Measurements from ENCODE around the gene HGFAC. TPM values are rescaled to one million over a fixed set of nuclear protein-coding genes. Genes with fewer than 3 reads are reported as not detected.

Gene HGFAC
- total RNA-seq, 2 experiments from 2014 or later = not detected

- no peak overlapping the region for H3K27ac Mint-ChIP-seq
- no peaks in the 10 kb centered on the region for H3K4me1 Mint-ChIP-seq
- POLR2A ChIA-PET = no interaction called here
- H3K36me3 Mint-ChIP-seq (ENCODE audit: low read depth) = no peaks in the 10 kb centered on the region
- no peaks in the 10 kb centered on the region for H3K9me3 Mint-ChIP-seq (ENCODE audit: low read depth)
- no peak overlapping the region for H3K4me3 Mint-ChIP-seq
- CTCF ChIA-PET = no interaction called here
- intact Hi-C loops (cut with DNase I, micrococcal nuclease) = no loop called here
- ATAC-seq = no peak
- H3K27me3 Mint-ChIP-seq = peaks cover 10% of the 10 kb centered on the region
- DNase-seq = no peak
Observed at GRCh38 chr4:3476936-3477749, 35.4 kb downstream of the HGFAC start.

DNA sequence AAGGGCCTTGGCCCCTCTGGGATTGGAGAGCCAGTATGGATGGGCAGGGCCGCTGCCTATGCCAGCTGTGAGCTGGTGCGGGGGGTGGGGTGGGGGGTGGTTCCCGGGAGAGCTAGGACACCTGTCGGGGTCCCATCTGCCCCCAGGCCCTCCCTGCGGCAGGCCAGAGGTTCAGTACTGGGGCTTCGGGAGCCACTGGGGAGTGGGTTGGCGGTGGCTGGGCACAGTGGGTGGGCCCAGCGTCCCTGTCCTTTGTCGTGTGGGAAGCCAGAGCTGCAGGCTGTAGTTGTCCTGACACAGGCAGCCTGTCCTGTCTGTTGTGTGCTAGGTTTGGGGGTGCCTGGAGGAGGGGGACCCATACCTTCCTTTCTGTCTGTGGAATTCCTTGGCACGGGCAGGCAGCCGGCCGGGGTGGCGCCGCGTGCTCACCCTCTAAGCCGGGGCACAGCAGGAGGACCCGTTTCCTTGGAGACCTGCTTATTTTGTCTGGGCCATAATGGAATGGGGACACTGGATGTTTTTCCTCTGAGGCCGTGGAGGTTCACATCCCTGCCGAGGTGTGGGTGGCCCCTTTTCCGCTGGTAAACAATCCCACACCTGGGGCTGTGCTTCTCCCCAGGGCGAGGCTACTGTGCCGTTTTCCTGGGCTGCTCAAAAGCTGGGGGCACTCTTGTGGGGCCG lies 36.1 kb downstream of the HGFAC start:
- peaks cover 10% of the 10 kb centered on the region for H3K27me3 Mint-ChIP-seq
- H3K9me3 Mint-ChIP-seq (ENCODE audit: low read depth) = no peaks in the 10 kb centered on the region
- H3K4me1 Mint-ChIP-seq = no peaks in the 10 kb centered on the region
- CTCF ChIA-PET = interaction anchor here (0.7 kb wide), 1 partner anchor 182 kb away, joined by 3 read pairs; no protein-coding TSS in a partner anchor
- POLR2A ChIA-PET = no interaction called here
- H3K4me3 Mint-ChIP-seq = no peak overlapping the region
- no peak for ATAC-seq
- intact Hi-C loops (cut with DNase I, micrococcal nuclease) = no loop called here
- no peak for DNase-seq
- no peak overlapping the region for H3K27ac Mint-ChIP-seq
- H3K36me3 Mint-ChIP-seq (ENCODE audit: low read depth) = no peaks in the 10 kb centered on the region

- H3K9me3 Mint-ChIP-seq (ENCODE audit: low read depth) = no peaks in the 10 kb centered on the region
- ATAC-seq (no peak), DNase-seq (no peak)
- peaks cover 10% of the 10 kb centered on the region for H3K27me3 Mint-ChIP-seq
- no peaks in the 10 kb centered on the region for H3K36me3 Mint-ChIP-seq (ENCODE audit: low read depth)
- intact Hi-C loops (cut with DNase I, micrococcal nuclease) = no loop called here
- ChIA-PET POLR2A (no interaction called here), CTCF (interaction anchor here (0.7 to 2.9 kb wide), 2 partner anchors 134 to 183 kb away, joined by 3 to 24 read pairs; no protein-coding TSS in a partner anchor)
- H3K4me3 Mint-ChIP-seq = no peak overlapping the region
- no peak overlapping the region for H3K27ac Mint-ChIP-seq
- no peaks in the 10 kb centered on the region for H3K4me1 Mint-ChIP-seq
Observed at GRCh38 chr4:3478446-3479357, 36.9 kb downstream of the HGFAC start.

GRCh38 chr4:3479358-3480101 lies 37.8 kb downstream of the HGFAC start:
- peaks cover 12% of the 10 kb centered on the region for H3K27me3 Mint-ChIP-seq
- H3K27ac Mint-ChIP-seq = no peak overlapping the region
- ChIA-PET CTCF (interaction anchor here (0.5 to 2.9 kb wide), 10 partner anchors 9 to 357 kb away, joined by 3 to 24 read pairs (median 4); no protein-coding TSS in a partner anchor), POLR2A (no interaction called here)
- no peaks in the 10 kb centered on the region for H3K9me3 Mint-ChIP-seq (ENCODE audit: low read depth)
- intact Hi-C loops (cut with DNase I, micrococcal nuclease) = loop anchor here in 1 of 2 experiments (1.0 to 5.0 kb wide), 3 partner anchors 133 to 373 kb away; no protein-coding TSS in a partner anchor
- no peaks in the 10 kb centered on the region for H3K4me1 Mint-ChIP-seq
- H3K36me3 Mint-ChIP-seq (ENCODE audit: low read depth) = no peaks in the 10 kb centered on the region
- no peak for DNase-seq
- H3K4me3 Mint-ChIP-seq = no peak overlapping the region
- ATAC-seq = no peak

DNA sequence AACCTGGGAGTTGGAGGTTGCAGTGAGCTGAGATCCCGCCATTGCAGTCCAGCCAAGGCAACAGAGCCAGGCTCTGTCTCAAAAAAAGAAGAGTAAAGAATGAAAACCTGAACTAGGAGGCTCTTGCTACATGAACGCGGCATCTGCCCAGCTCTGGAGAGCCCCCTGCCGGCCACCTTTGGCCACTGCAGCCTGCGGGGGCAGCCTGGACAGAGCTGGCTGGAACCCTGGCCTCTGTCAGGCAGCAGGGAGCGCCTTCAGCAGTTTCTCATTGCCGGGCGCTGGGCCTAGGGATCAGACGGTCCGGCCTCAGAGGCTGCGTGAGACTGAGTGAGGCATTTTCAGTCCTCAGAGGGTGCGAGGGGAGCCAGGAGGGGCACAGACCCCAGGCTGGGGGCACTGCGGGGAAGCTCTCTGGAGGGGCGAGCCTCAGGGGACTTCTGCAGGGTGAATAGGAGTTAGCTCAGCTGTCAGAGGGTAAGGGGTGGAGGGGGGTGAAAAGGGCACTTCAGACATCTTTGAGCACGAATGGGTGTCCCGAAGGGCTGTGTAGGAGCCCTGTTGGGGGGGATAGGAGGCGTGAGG lies 38.9 kb downstream of the HGFAC start:
- CTCF ChIA-PET = interaction anchor here (0.6 to 2.9 kb wide), 18 partner anchors 10 to 1947 kb away, joined by 3 to 24 read pairs (median 4); no protein-coding TSS in a partner anchor
- no peaks in the 10 kb centered on the region for H3K9me3 Mint-ChIP-seq (ENCODE audit: low read depth)
- intact Hi-C loops (cut with DNase I, micrococcal nuclease) = loop anchor here in 1 of 2 experiments (1.0 to 5.0 kb wide), 3 partner anchors 134 to 374 kb away; no protein-coding TSS in a partner anchor
- no peaks in the 10 kb centered on the region for H3K36me3 Mint-ChIP-seq (ENCODE audit: low read depth)
- H3K4me1 Mint-ChIP-seq = no peaks in the 10 kb centered on the region
- DNase-seq (peak; percentile 87), ATAC-seq (peak; percentile 87)
- peaks cover 14% of the 10 kb centered on the region for H3K27me3 Mint-ChIP-seq
- POLR2A ChIA-PET = interaction anchor here (0.6 kb wide), 1 partner anchor 53 kb away, joined by 7 read pairs; no protein-coding TSS in a partner anchor
- H3K4me3 Mint-ChIP-seq = no peak overlapping the region
- no peak overlapping the region for H3K27ac Mint-ChIP-seq

DNA sequence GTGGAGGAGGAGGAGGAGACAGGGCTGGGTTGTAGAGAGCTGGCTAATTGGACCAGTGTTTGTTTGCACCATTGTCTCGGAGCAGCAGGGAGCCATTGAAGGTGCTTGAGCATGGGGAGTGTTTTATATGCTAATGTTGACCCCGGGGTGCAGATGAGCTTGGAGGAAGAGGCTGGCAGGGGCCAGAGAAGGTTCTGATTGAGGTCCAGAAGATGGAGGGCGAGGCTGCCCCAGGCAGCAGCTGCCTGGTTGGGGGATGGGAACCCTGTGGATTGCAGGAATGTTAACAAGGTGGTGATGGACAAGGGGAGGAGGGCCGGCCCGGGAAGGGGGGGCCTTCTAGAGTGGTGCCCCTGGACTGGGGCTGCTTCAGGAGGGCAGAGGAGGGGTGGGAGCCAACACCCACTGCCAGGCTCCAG lies 39.4 kb downstream of the HGFAC start:
- H3K36me3 Mint-ChIP-seq (ENCODE audit: low read depth) = no peaks in the 10 kb centered on the region
- H3K27ac Mint-ChIP-seq = no peak overlapping the region
- CTCF ChIA-PET = interaction anchor here (0.6 to 2.9 kb wide), 15 partner anchors 13 to 1947 kb away, joined by 3 to 24 read pairs (median 4); no protein-coding TSS in a partner anchor
- ATAC-seq (peak; percentile 5), DNase-seq (no peak)
- H3K4me3 Mint-ChIP-seq = no peak overlapping the region
- POLR2A ChIA-PET = interaction anchor here (0.6 kb wide), 1 partner anchor 52 kb away, joined by 7 read pairs; no protein-coding TSS in a partner anchor
- peaks cover 14% of the 10 kb centered on the region for H3K27me3 Mint-ChIP-seq
- intact Hi-C loops (cut with DNase I, micrococcal nuclease) = loop anchor here in 1 of 2 experiments (5.0 kb wide), 1 partner anchor 289 kb away; no protein-coding TSS in a partner anchor
- H3K9me3 Mint-ChIP-seq (ENCODE audit: low read depth) = no peaks in the 10 kb centered on the region
- no peaks in the 10 kb centered on the region for H3K4me1 Mint-ChIP-seq

GRCh38 chr4:3481783-3482393 lies 40.1 kb downstream of the HGFAC start:
- no peak overlapping the region for H3K27ac Mint-ChIP-seq
- H3K27me3 Mint-ChIP-seq = peaks cover 15% of the 10 kb centered on the region
- ChIA-PET CTCF (interaction anchor here (0.6 to 2.9 kb wide), 4 partner anchors 12 to 1575 kb away, joined by 3 to 24 read pairs (median 4); no protein-coding TSS in a partner anchor), POLR2A (no interaction called here)
- H3K4me1 Mint-ChIP-seq = no peaks in the 10 kb centered on the region
- no peaks in the 10 kb centered on the region for H3K9me3 Mint-ChIP-seq (ENCODE audit: low read depth)
- no peak for ATAC-seq
- no peaks in the 10 kb centered on the region for H3K36me3 Mint-ChIP-seq (ENCODE audit: low read depth)
- intact Hi-C loops (cut with DNase I, micrococcal nuclease) = loop anchor here in 1 of 2 experiments (5.0 kb wide), 1 partner anchor 290 kb away; no protein-coding TSS in a partner anchor
- H3K4me3 Mint-ChIP-seq = no peak overlapping the region
- no peak for DNase-seq

DNA sequence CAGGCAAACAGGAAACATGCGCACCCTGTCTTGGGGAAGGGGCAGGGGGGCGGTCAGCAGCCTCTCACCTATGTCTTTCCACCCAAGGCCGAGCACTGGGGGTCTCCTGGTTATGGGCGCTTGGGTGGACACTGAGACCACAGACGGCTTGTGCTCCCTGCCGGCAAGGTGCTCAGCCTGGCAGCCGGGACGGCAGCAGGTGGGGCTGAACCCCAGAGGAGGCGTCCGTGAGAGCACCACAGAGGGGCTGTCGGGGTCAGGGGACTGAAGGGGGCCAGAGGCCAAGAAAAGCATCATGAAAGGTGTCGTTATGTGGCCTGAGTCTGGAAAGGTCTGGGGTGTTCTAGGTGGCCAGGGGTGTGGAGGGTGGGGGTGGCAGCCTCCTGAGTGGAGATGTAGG lies 40.9 kb downstream of the HGFAC start:
- no peak for ATAC-seq
- H3K4me3 Mint-ChIP-seq = no peak overlapping the region
- CTCF ChIA-PET = no interaction called here
- no peak for DNase-seq
- H3K36me3 Mint-ChIP-seq (ENCODE audit: low read depth) = no peaks in the 10 kb centered on the region
- intact Hi-C loops (cut with DNase I, micrococcal nuclease) = loop anchor here in 1 of 2 experiments (5.0 kb wide), 1 partner anchor 290 kb away; no protein-coding TSS in a partner anchor
- H3K4me1 Mint-ChIP-seq = no peaks in the 10 kb centered on the region
- peaks cover 15% of the 10 kb centered on the region for H3K27me3 Mint-ChIP-seq
- H3K9me3 Mint-ChIP-seq (ENCODE audit: low read depth) = no peaks in the 10 kb centered on the region
- POLR2A ChIA-PET = no interaction called here
- H3K27ac Mint-ChIP-seq = no peak overlapping the region

GRCh38 chr4:3483471-3483921 lies 41.7 kb downstream of the HGFAC start:
- no peaks in the 10 kb centered on the region for H3K9me3 Mint-ChIP-seq (ENCODE audit: low read depth)
- H3K27me3 Mint-ChIP-seq = peaks cover 15% of the 10 kb centered on the region
- no peak for ATAC-seq
- CTCF ChIA-PET = no interaction called here
- intact Hi-C loops (cut with DNase I, micrococcal nuclease) = loop anchor here in 1 of 2 experiments (5.0 kb wide), 1 partner anchor 291 kb away; no protein-coding TSS in a partner anchor
- H3K4me1 Mint-ChIP-seq = no peaks in the 10 kb centered on the region
- H3K4me3 Mint-ChIP-seq = no peak overlapping the region
- no peaks in the 10 kb centered on the region for H3K36me3 Mint-ChIP-seq (ENCODE audit: low read depth)
- no peak for DNase-seq
- H3K27ac Mint-ChIP-seq = no peak overlapping the region
- POLR2A ChIA-PET = no interaction called here

Data from activated CD4-positive, alpha-beta T cell treated with anti-CD3 and anti-CD28 coated beads for 36 hours (primary cell).